ENCODE results near the gene KLHL29.

GRCh38 chr2:23419171-23420090 lies 34.5 kb downstream of the KLHL29 start:
- TF ChIP-seq, protein P1, sequence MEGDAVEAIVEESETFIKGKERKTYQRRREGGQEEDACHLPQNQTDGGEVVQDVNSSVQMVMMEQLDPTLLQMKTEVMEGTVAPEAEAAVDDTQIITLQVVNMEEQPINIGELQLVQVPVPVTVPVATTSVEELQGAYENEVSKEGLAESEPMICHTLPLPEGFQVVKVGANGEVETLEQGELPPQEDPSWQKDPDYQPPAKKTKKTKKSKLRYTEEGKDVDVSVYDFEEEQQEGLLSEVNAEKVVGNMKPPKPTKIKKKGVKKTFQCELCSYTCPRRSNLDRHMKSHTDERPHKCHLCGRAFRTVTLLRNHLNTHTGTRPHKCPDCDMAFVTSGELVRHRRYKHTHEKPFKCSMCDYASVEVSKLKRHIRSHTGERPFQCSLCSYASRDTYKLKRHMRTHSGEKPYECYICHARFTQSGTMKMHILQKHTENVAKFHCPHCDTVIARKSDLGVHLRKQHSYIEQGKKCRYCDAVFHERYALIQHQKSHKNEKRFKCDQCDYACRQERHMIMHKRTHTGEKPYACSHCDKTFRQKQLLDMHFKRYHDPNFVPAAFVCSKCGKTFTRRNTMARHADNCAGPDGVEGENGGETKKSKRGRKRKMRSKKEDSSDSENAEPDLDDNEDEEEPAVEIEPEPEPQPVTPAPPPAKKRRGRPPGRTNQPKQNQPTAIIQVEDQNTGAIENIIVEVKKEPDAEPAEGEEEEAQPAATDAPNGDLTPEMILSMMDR (IDR thresholded peaks at IDR 0.05; ENCODE audit: insufficient read depth, low read depth, low read length), result no peak
- no peak for TF ChIP-seq EZH2 (IDR thresholded peaks at IDR 0.05; ENCODE audit: insufficient read depth, low read length)
